Heart left ventricle (tissue), 13 donors: ENCODE measurements around the gene IL4R.

ENCODE experiments used
- POLR2A ChIP-seq, 2 donors: fragments of 450-650 bp; IDR thresholded peaks; one replicate each; pipeline ENCODE4 v1.6.1; 2017; ENCODE audit warnings: antibody characterized with exemption in 2 of 2, mild to moderate bottlenecking in 2 of 2, moderate library complexity in 2 of 2
- TF ChIP-seq, protein P1 (sequence below), 12 donors: fragments of 200-600 bp; sonication (generic) in 4 of 12; IDR thresholded peaks; one replicate each; pipeline versions ENCODE4 v1.5.0 to v1.8.0; 2018 to 2022; ENCODE audit warnings: antibody characterized with exemption in 12 of 12, mild to moderate bottlenecking in 5 of 12
- donor health status: ischemic (EF 13 %, LVEDD 7.1; RV severe dilation, severe dysfunction).
- donor health status: DM: no; HTN: yes; CAD: no.
- donor health status: DM: no; HTN: no; CAD: no.
- donor health status: ischemic (EF 25% LVEDD 6.9; RV normal size, moderate dysfunction).
- donor health status: ischemic (EF 25% LVEDD 5.7; RV mildly dilated, moderate dysfunction).
- donor health status: ischemic (EF 35%, LVEDD 5.7; RV mildly dilated, moderate dysfunction).
- donor health status: nonischemic (EF 11% LVEDD 7.7; RV severe dilation, severe dysfunction).
- donor health status: DM: yes; HTN: yes; CAD: no.
- donor health status: PGD.
- donor health status: ischemic (EF 29% LVEDD 5.4; RV normal size, mild dysfunction).
- donor health status: nonischemic (EF 23%, LVEDD 6.1; RV moderate dilation, normal function).

DNA sequence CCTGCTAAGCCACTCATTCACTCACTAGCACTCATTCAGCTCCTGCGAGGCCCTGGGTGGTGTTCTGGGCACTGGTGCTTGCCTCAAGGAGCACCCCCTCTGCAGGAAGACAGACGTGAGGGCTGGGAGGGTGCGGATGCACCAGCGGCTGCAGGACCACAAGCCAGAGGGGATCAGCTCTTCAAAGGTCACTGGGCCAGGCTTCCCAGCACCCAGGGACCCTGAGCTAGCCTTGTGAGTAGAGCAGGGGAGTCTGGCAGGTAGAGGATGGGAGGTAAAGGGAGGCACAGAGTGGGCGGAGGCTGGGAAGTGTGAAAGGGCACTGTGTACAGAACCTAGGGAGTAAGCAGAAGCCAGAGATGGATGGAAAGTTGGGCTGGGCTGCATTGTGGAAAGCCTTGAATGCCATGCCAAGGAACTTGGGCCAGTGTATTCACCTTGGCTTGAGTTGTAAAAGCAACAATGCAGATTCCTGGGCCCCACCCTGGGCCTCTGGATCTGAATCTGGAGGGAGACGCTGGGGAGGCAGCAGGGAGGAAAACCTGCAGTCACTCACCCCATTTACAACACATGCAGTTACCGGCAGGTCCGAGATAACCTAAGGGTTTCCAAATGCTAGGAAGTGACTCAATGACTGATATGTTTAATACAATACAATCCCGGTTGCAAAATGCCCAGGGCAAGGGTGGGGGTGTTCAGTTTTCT lies 1.7 kb downstream of the IL4R start:
- peak in 1 of 2 donors; percentile 9 for TF ChIP-seq POLR2A (IDR thresholded peaks at IDR 0.05)
- TF ChIP-seq, protein P1, sequence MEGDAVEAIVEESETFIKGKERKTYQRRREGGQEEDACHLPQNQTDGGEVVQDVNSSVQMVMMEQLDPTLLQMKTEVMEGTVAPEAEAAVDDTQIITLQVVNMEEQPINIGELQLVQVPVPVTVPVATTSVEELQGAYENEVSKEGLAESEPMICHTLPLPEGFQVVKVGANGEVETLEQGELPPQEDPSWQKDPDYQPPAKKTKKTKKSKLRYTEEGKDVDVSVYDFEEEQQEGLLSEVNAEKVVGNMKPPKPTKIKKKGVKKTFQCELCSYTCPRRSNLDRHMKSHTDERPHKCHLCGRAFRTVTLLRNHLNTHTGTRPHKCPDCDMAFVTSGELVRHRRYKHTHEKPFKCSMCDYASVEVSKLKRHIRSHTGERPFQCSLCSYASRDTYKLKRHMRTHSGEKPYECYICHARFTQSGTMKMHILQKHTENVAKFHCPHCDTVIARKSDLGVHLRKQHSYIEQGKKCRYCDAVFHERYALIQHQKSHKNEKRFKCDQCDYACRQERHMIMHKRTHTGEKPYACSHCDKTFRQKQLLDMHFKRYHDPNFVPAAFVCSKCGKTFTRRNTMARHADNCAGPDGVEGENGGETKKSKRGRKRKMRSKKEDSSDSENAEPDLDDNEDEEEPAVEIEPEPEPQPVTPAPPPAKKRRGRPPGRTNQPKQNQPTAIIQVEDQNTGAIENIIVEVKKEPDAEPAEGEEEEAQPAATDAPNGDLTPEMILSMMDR (IDR thresholded peaks at IDR 0.05): no peak
